BLaER1 (cell line): ENCODE measurements around the gene SLC1A5.
"Not testable (repeated sequence)": the region's sequence is repeated elsewhere in the genome, so short reads cannot be mapped to it uniquely, and the experiment has no call there.

ENCODE experiments used
- H3K27ac ChIP-seq: shearing (Covaris generic); formaldehyde crosslinking; 2 replicates; pipeline ENCODE4 v1.8.1; 2022
- H3K27me3 ChIP-seq: shearing (Covaris generic); formaldehyde crosslinking; 2 replicates; pipeline ENCODE4 v1.8.1; 2022
- H3K36me3 ChIP-seq: shearing (Covaris generic); formaldehyde crosslinking; 2 replicates; pipeline ENCODE4 v1.8.1; 2022
- H3K4me1 ChIP-seq: shearing (Covaris generic); formaldehyde crosslinking; 2 replicates; pipeline ENCODE4 v1.8.1; 2022
- H3K4me2 ChIP-seq: shearing (Covaris generic); formaldehyde crosslinking; 2 replicates; pipeline ENCODE4 v1.8.1; 2022
- H3K4me3 ChIP-seq: shearing (Covaris generic); formaldehyde crosslinking; 2 replicates; pipeline ENCODE4 v1.8.1; 2022
- H3K9ac ChIP-seq: shearing (Covaris generic); formaldehyde crosslinking; 2 replicates; pipeline ENCODE4 v1.8.1; 2022
- H3K9me3 ChIP-seq: shearing (Covaris generic); formaldehyde crosslinking; 2 replicates; pipeline ENCODE4 v1.8.1; 2022
- H4K20me1 ChIP-seq: shearing (Covaris generic); formaldehyde crosslinking; 2 replicates; pipeline ENCODE4 v1.8.1; 2022
- Cebpa-rat ChIP-seq: shearing (Covaris generic); IDR thresholded peaks from 2 replicates; pipeline ENCODE4 v1.8.1; 2022

Gene SLC1A5

DNA sequence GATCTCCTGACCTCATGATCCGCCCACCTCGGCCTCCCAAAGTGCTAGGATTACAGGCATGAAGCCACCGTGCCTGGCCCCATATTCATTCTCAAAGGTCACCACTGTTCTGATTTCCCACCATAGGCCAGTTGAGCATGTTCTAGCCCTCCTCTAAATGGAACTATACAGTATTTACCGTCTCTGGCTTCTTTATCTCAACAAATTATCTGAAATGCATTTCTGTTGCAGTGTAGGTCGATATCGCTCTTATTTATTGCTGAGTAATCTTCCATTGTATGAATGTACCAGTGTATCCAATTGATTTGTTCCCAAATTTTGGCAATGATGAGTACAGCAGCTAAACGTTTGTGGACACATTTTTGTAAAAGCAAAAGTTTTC lies 15.4 kb downstream of the SLC1A5 start:
- Histone ChIP-seq H3K4me1 (peaks cover 3% of the 10 kb centered on the region; the same call in 1 of the 2 replicates), H3K9me3 (no peaks in the 10 kb centered on the region), H3K36me3 (peaks cover 61% of the 10 kb centered on the region), H3K4me2 (no peak overlapping the region), H3K27me3 (no peaks in the 10 kb centered on the region), H4K20me1 (peaks cover 56% of the 10 kb centered on the region), H3K4me3 (no peak overlapping the region), H3K9ac (no peak overlapping the region), H3K27ac (no peak overlapping the region)
- TF ChIP-seq Cebpa-rat: no peak

DNA sequence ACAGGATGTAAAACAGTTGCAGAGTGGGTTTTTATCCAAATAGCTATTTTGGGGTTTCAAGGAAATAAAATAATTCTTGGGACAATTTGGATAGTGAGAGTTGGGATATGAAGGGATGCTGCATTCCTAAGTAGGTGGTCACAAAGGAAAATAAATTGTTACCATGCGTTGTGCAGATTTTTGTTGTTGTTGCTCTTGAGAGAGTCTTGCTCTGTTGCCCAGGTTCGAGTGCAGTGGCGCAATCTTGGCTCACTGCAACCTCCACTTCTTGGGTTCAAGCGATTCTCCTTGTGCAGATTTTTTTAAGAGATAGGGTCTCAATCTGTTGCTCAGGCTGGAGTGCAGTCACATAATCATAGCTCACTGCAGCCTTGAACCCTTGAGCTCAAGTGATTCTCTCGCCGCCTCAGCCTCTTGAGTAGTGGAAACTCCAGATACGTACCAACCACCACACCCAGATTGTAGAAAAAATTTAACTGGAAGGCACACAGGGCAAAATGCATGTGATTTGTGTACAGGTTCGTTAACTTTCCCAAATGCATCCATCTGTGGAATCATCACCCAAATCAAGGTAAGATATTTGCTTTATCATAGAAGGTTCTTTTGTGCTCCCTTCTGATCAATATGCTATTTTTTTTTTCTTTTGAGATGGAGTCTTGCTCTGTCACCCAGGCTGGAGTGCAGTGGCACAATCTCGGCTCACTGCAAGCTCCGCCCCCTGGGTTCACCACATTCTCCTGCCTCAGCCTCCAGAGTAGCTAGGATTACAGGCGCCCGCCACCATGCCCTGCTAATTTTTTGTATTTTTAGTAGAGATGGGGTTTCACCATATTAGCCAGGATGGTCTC lies 16.0 kb downstream of the SLC1A5 start:
- Histone ChIP-seq H3K4me3 (no peak overlapping the region), H3K9ac (no peak overlapping the region), H3K27me3 (no peaks in the 10 kb centered on the region), H3K36me3 (peaks cover 57% of the 10 kb centered on the region), H3K27ac (no peak overlapping the region), H4K20me1 (peaks cover 51% of the 10 kb centered on the region), H3K9me3 (no peaks in the 10 kb centered on the region), H3K4me2 (no peak overlapping the region), H3K4me1 (no peaks in the 10 kb centered on the region)
- TF ChIP-seq Cebpa-rat: no peak

DNA sequence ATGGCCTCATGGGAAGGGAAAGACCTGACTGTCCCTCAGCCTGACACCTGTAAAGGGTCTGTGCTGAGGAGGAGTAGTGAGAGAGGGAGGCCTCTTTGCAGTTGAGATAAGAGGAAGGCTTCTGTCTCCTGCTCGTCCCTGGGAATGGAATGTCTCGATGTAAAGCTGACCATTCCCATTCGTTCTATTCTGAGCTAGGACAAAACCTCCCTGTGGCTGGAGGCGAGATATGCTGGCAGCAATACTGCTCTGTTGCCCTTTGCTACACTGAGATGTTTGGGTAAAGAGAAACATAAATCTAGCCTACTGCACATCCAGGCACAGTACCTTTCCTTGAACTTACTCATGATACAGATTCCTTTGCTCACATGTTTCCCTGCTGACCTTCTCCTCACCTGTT lies 19.6 kb downstream of the SLC1A5 start:
- H3K27me3 ChIP-seq, H3K4me3 ChIP-seq, H3K4me1 ChIP-seq, H3K27ac ChIP-seq, H3K9ac ChIP-seq, H3K9me3 ChIP-seq, H3K4me2 ChIP-seq: not testable (repeated sequence)
- Histone ChIP-seq H3K36me3 (peaks cover 21% of the 10 kb centered on the region), H4K20me1 (peaks cover 15% of the 10 kb centered on the region; the same call in 1 of the 2 replicates)

DNA sequence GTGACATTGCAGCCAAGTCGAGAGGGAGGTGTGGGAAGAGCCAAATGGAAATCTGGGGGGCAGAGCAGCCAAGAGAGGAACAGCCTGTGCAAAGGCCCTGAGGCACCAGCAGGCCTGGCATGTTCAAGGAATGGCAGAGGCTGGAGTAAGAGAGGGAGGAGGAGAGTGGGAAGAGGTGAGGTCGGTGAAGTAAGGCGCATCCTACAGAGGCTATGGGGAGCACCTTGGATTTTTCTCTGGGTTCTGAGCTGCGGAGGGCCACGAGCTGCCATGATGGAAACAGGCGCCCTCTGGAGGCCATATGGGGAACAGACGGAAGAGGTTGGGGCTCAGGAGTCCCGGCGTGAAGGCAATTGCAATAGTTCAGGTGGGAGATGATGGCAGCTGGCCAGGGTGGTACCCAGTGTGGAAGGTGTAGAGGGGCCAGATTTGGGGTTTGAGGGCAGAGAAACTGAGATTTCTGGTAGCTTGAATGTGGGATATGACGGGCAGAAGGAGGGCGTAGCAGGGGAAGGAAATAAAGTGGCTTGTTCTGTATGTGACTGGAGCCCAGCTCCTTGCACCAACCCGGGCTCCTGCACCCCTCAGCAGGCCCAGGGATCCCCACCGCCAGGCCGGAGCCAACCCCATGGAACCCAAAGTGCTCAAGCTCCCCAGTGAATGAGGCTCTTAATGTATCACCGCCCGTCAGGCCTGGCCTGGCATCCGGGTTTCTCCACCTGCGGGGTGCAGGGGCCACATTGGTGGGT lies 21.7 kb downstream of the SLC1A5 start:
- Histone ChIP-seq H3K9ac (no peak overlapping the region), H4K20me1 (peaks cover 6% of the 10 kb centered on the region; the same call in 1 of the 2 replicates), H3K9me3 (no peaks in the 10 kb centered on the region), H3K27ac (no peak overlapping the region), H3K36me3 (peaks cover 8% of the 10 kb centered on the region; the same call in 1 of the 2 replicates), H3K4me3 (no peak overlapping the region), H3K4me2 (no peak overlapping the region), H3K27me3 (no peaks in the 10 kb centered on the region), H3K4me1 (no peaks in the 10 kb centered on the region)
- TF ChIP-seq Cebpa-rat: no peak

DNA sequence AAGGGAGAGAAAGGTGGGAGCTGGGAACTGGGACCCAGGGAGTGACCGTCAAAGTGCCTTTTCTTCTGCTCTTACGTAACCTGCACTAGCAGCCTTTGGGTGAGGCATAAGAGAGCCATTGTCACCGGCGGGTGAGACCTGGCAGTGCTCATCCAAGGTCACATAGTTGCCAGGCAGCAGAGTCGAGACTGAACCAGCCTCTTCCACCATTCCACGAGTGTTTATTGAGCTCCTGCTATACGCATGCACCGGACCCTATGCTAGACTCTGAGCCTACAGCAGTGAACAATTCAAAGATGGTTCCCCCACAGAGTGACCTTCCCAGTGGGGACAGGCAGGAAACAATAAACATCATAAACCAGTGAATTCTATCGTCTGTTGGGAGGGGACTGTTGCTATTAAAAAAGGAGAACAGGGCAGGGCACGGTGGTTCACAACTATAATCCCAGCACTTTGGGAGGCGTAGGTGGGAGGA lies 23.5 kb downstream of the SLC1A5 start:
- Histone ChIP-seq H3K36me3 (no peaks in the 10 kb centered on the region), H4K20me1 (peaks cover 6% of the 10 kb centered on the region; the same call in 1 of the 2 replicates), H3K4me2 (no peak overlapping the region), H3K9me3 (no peaks in the 10 kb centered on the region), H3K27ac (no peak overlapping the region), H3K9ac (no peak overlapping the region), H3K4me3 (no peak overlapping the region), H3K27me3 (no peaks in the 10 kb centered on the region), H3K4me1 (peaks cover 3% of the 10 kb centered on the region)
- TF ChIP-seq Cebpa-rat: no peak

DNA sequence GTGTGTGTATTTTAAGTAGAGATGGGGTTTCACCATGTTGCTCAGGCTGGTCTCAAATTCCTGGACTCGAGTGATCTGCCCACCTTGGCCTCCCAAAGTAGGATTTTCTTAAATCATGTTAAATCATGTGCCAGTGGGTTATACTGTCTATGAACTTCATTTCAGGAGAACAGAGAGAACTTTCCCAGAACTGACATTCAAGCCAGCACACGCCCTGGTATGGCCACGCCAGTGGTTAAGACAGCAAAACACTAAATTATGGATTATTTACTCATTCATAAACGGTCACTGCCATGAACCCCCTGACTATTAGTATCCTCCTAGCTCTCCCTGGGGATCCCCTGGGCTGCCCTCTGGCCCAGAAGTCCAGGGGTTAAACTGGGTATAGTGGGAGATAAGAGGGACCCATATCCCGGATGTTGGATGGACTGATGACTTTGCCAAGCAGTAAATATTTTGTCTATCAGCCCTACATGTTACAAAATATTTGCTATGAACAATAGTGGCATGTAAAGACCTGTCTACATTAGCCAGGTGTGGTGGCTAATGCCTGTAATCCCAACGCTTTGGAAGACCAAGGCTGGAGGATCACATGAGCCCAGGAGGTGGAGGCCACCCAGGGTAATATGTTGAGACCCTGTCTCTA lies 26.0 kb downstream of the SLC1A5 start:
- Histone ChIP-seq H3K4me1 (peaks cover 15% of the 10 kb centered on the region), H3K36me3 (peaks cover 7% of the 10 kb centered on the region), H3K27me3 (no peaks in the 10 kb centered on the region), H3K9ac (no peak overlapping the region), H4K20me1 (no peaks in the 10 kb centered on the region; the same call in 1 of the 2 replicates), H3K9me3 (no peaks in the 10 kb centered on the region), H3K27ac (no peak overlapping the region), H3K4me2 (no peak overlapping the region), H3K4me3 (no peak overlapping the region)
- no peak for TF ChIP-seq Cebpa-rat

DNA sequence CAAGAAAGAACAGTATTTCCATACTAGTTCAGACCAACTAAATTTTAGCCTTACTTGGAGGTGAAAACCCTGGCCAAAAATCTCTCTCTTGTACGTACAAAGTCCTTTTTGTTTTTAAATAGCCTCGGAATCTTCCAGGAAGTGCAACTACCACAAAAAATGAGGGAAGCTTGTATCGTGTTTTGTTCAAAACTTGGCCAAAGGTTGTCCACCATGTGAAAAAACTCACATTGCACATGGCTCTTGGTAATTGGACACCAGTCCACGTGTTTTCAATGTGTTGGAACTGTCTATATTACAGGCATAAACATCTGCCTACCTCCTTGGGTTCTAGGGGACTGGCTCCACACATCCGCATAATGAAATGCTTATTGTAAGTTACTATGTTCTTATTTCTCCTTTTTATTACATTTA lies 27.0 kb downstream of the SLC1A5 start:
- Histone ChIP-seq H3K27me3 (no peaks in the 10 kb centered on the region), H3K4me2 (no peak overlapping the region), H3K9ac (no peak overlapping the region), H3K27ac (no peak overlapping the region), H4K20me1 (peaks cover 3% of the 10 kb centered on the region; the same call in 1 of the 2 replicates), H3K9me3 (no peaks in the 10 kb centered on the region), H3K4me3 (no peak overlapping the region), H3K36me3 (peaks cover 14% of the 10 kb centered on the region), H3K4me1 (peaks cover 23% of the 10 kb centered on the region)
- TF ChIP-seq Cebpa-rat: no peak

DNA sequence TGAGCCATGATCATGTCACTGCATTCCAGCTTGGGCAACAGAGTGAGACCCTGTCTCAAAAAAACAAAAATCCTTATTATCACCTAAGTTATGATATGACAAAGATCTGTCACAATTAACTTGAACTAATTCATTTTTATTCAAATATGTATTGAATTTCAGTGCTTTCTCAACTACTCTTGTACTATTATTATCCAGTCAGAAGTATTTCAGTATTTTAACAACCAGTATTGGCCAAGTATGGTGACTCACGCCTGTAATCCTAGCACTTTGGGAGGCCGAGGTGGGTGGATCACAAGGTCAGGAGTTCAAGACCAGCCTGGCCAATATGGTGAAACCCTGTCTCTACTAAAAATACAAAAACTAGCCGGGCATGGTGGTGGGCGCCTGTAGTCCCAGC lies 27.5 kb downstream of the SLC1A5 start:
- not testable (repeated sequence) for H3K27ac ChIP-seq

DNA sequence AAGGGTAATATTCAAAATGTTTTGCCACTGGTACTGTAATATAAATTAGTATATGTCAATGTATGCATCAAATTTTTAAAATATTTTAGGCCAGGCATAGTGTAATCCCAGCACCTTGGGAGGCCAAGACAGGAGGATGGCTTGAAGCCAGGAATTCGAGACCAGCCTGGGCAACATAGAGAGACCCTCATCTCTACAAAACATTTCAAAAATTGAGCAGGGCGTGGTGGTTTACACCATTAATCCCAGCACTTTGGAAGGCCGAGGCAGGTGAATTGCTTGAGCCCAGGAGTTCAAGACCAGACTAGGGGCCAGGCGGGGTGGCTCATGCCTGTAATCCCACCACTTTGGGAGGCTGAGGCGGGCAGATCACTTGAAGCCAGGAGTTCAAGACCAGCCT lies 28.0 kb downstream of the SLC1A5 start:
- Histone ChIP-seq H3K9ac (no peak overlapping the region), H3K4me3 (no peak overlapping the region), H3K4me1 (peaks cover 24% of the 10 kb centered on the region), H3K36me3 (peaks cover 25% of the 10 kb centered on the region), H4K20me1 (peaks cover 10% of the 10 kb centered on the region; the same call in 1 of the 2 replicates), H3K9me3 (no peaks in the 10 kb centered on the region), H3K4me2 (no peak overlapping the region), H3K27me3 (no peaks in the 10 kb centered on the region), H3K27ac (no peak overlapping the region)
- TF ChIP-seq Cebpa-rat: no peak

More for the DNA sequence above, 27.5 kb downstream of the SLC1A5 start:
- H3K4me2 ChIP-seq, H3K9ac ChIP-seq, H3K4me3 ChIP-seq, H3K27me3 ChIP-seq, H4K20me1 ChIP-seq, H3K9me3 ChIP-seq: not testable (repeated sequence)
- peaks cover 24% of the 10 kb centered on the region for H3K4me1 ChIP-seq
- H3K36me3 ChIP-seq: peaks cover 20% of the 10 kb centered on the region
